Heart right ventricle (tissue), 16 donors: Measurements from ENCODE around the gene NKTR. TPM values are rescaled to one million over a fixed set of nuclear protein-coding genes. Genes with fewer than 3 reads are reported as not detected.
"Not testable (repeated sequence)": the region's sequence is repeated elsewhere in the genome, so short reads cannot be mapped to it uniquely, and the experiment has no call there.

Experiments used
- ATAC-seq, 8 donors: fragments of 200-7000 bp; cut with Tn5 transposase; one replicate each; pipeline ENCODE4 v1.9.1; 2020; ENCODE audit warnings: mild to moderate bottlenecking in 8 of 8, moderate library complexity in 8 of 8, moderate number of reproducible peaks in 1 of 8
- DNase-seq, 2 donors: peaks; one replicate each; pipeline ENCODE4 v3.0.0-alpha.2; 2020
- H3K27ac ChIP-seq, 10 donors: fragments of 200-600 bp; sonication (generic) in 2 of 10; one replicate each; pipeline versions ENCODE4 v1.5.0 to v1.8.0; 2020 to 2022; ENCODE audit warnings: mild to moderate bottlenecking in 3 of 10
- H3K27me3 ChIP-seq, 7 donors: fragments of 200-600 bp; one replicate each; pipeline ENCODE4 v1.8.0; 2021 to 2022; ENCODE audit warnings: mild to moderate bottlenecking in 2 of 7
- H3K36me3 ChIP-seq, 9 donors: fragments of 200-600 bp; sonication (generic) in 1 of 9; one replicate each; pipeline versions ENCODE4 v1.5.0 to v1.8.0; 2020 to 2022; ENCODE audit warnings: mild to moderate bottlenecking in 2 of 9
- H3K4me1 ChIP-seq, 9 donors: fragments of 200-600 bp; sonication (generic) in 1 of 9; one replicate each; pipeline versions ENCODE4 v1.5.0 to v1.8.0; 2020 to 2022; ENCODE audit warnings: mild to moderate bottlenecking in 4 of 9
- H3K4me3 ChIP-seq, 10 donors: fragments of 200-600 bp; sonication (generic) in 2 of 10; one replicate each; pipeline versions ENCODE4 v1.5.0 to v1.8.0; 2020 to 2022; ENCODE audit warnings: mild to moderate bottlenecking in 7 of 10, moderate library complexity in 2 of 10
- H3K9me3 ChIP-seq, 11 donors: fragments of 200-600 bp in 10 of 11; sonication (generic) in 2 of 11; one replicate each; pipeline versions ENCODE4 v1.5.0 to v1.8.0; 2013 to 2022; ENCODE audit warnings: mild to moderate bottlenecking in 2 of 11, control low read depth in 1 of 11, moderate library complexity in 1 of 11
- CTCF ChIP-seq, 9 donors: fragments of 200-600 bp; sonication (generic) in 2 of 9; IDR thresholded peaks; one replicate each; pipeline versions ENCODE4 v1.5.0 to v1.8.0; 2021 to 2022; ENCODE audit warnings: antibody characterized with exemption in 9 of 9, mild to moderate bottlenecking in 5 of 9, moderate library complexity in 1 of 9
- WGBS, 2 donors: extraction: QIAGEN DNeasy Blood & Tissue Kit; methylation state at CpG; one replicate each; pipeline ENCODE4 v1.1.7; 2013; ENCODE audit warnings: inconsistent platforms in 1 of 2; 5-methylcytosine and 5-hydroxymethylcytosine counted together
- intact Hi-C, 10 donors: fragments of 100-400 bp; cut with DNase I; formaldehyde crosslinking; loops; one replicate each; pipeline versions ENCODE4 v1.11.1 to v1.14.2; 2022
- polyA plus RNA-seq, 2 donors: library from polyadenylated mRNA; stranded (reverse); fragments of 200-250 nt; gene quantifications; one replicate each; pipeline ENCODE4 v1.2.3, GENCODE V29; 2013
- total RNA-seq, 10 donors: library from RNA; stranded (reverse); fragmentation: NEBNext Ultra II Directional in 3 of 10; extraction: Animal tissue kit (Norgen Biotek cat#: 25700) in 3 of 10; gene quantifications; one replicate each; pipeline versions ENCODE4 v1.2.1 to v1.2.4, GENCODE V29; 2021 to 2023
- donor health status: Arrhythmogenic right ventricular cardiomyopathy.
- donor health status: ischemic (EF 13 %, LVEDD 7.1; RV severe dilation, severe dysfunction).
- donor health status: healthy with polysubstance abuse.
- donor health status: DM: no; HTN: yes; CAD: no.
- donor health status: DM: no; HTN: no; CAD: no.
- donor health status: ischemic (EF 25% LVEDD 6.9; RV normal size, moderate dysfunction).
- donor health status: ischemic (EF 25% LVEDD 5.7; RV mildly dilated, moderate dysfunction).
- donor health status: healthy.
- donor health status: DM: yes; HTN: yes; CAD: no.
- donor health status: Ischemic cardiomyopathy.
- donor health status: ischemic (EF 35%, LVEDD 5.7; RV mildly dilated, moderate dysfunction).
- donor health status: nonischemic (EF 11% LVEDD 7.7; RV severe dilation, severe dysfunction).
- donor health status: DM: yes; HTN: yes; CAD: no.
- donor health status: PGD.
- donor health status: ischemic (EF 29% LVEDD 5.4; RV normal size, mild dysfunction).
- donor health status: nonischemic (EF 23%, LVEDD 6.1; RV moderate dilation, normal function).

The NKTR gene
- total and polyA plus RNA-seq, 12 donors, result 10.2 to 59.3 (median 21.9) TPM

- H3K27me3 ChIP-seq, result no peaks in the 10 kb centered on the region
- intact Hi-C loops, result no loop called here
- H3K9me3 ChIP-seq, result peaks cover 0 to 26% (median 10%) of the 10 kb centered on the region in 11 donors
- H3K4me3 ChIP-seq, result no peak overlapping the region
- H3K36me3 ChIP-seq, result peaks cover 0 to 47% (median 19%) of the 10 kb centered on the region in 9 donors
- ATAC-seq, result no peak
- no peak for TF ChIP-seq CTCF (IDR thresholded peaks at IDR 0.05)
- DNase-seq, result no peak
- no peak overlapping the region for H3K27ac ChIP-seq
- H3K4me1 ChIP-seq, result peaks cover 0 to 6% (median 2%) of the 10 kb centered on the region in 9 donors
Observed at GRCh38 chr3:42575137-42575741, 25.2 kb upstream of the NKTR start.

- intact Hi-C loops, result no loop called here
- no peak overlapping the region for H3K27ac ChIP-seq
- no peaks in the 10 kb centered on the region for H3K27me3 ChIP-seq
- no peak for DNase-seq
- H3K36me3 ChIP-seq, result peaks cover 0 to 39% (median 19%) of the 10 kb centered on the region in 9 donors
- 95 to 98% methylated on average over 4 of the region's 4 CpGs for whole genome bisulfite sequencing, 2 donors
- H3K4me3 ChIP-seq, result no peak overlapping the region
- peaks cover 0 to 26% (median 21%) of the 10 kb centered on the region in 9 donors for H3K4me1 ChIP-seq
- no peak for TF ChIP-seq CTCF (IDR thresholded peaks at IDR 0.05)
- ATAC-seq, result no peak
- H3K9me3 ChIP-seq, result peaks cover 0 to 26% (median 10%) of the 10 kb centered on the region in 11 donors
Observed at GRCh38 chr3:42578054-42578453, 22.4 kb upstream of the NKTR start.

- 99% methylated on average over 4 of the region's 4 CpGs for WGBS, 2 donors
Observed at GRCh38 chr3:42579346-42579745, 21.1 kb upstream of the NKTR start.

GRCh38 chr3:42581400-42581708, 19.1 kb upstream of the NKTR start:
- intact Hi-C loops, result loop anchor here in 7 of 10 donors (5.0 to 10.0 kb wide), 4 partner anchors 71 to 171 kb away; partner anchors contain the start of gene ZBTB47 (in 2 of the 7)
- Histone ChIP-seq H3K27me3 (no peaks in the 10 kb centered on the region), H3K4me3 (peak overlapping the region; percentile 75 to 97 (median 88)), H3K4me1 (peaks cover 0 to 26% (median 21%) of the 10 kb centered on the region in 9 donors), H3K36me3 (peaks cover 0 to 14% (median 0%) of the 10 kb centered on the region in 9 donors), H3K9me3 (no peaks in the 10 kb centered on the region), H3K27ac (peak overlapping the region; percentile 62 to 95 (median 88))
- DNase-seq, result no peak
- ATAC-seq, result no peak
- WGBS, 2 donors, result 0% methylated on average over 11 of the region's 11 CpGs
- no peak for TF ChIP-seq CTCF (IDR thresholded peaks at IDR 0.05)

More at GRCh38 chr3:42579346-42579745, 21.1 kb upstream of the NKTR start:
- H3K36me3 ChIP-seq, result peaks cover 0 to 26% (median 13%) of the 10 kb centered on the region in 9 donors
- H3K4me3 ChIP-seq, ATAC-seq, H3K27me3 ChIP-seq, intact Hi-C loops, H3K27ac ChIP-seq, DNase-seq: not testable (repeated sequence)
- peaks cover 0 to 26% (median 21%) of the 10 kb centered on the region in 9 donors for H3K4me1 ChIP-seq
- H3K9me3 ChIP-seq, result peaks cover 0 to 16% (median 10%) of the 10 kb centered on the region in 11 donors
